HK-2 (cell line): Measurements from ENCODE around the gene LEPROT.
"Not testable (repeated sequence)": the region's sequence is repeated elsewhere in the genome, so short reads cannot be mapped to it uniquely, and the experiment has no call there.

Experiments
- DNase-seq: peaks from one replicate; pipeline ENCODE4 v3.0.0-alpha.2; 2018; ENCODE audit not compliant: unreplicated experiment

The LEPROT gene

DNA sequence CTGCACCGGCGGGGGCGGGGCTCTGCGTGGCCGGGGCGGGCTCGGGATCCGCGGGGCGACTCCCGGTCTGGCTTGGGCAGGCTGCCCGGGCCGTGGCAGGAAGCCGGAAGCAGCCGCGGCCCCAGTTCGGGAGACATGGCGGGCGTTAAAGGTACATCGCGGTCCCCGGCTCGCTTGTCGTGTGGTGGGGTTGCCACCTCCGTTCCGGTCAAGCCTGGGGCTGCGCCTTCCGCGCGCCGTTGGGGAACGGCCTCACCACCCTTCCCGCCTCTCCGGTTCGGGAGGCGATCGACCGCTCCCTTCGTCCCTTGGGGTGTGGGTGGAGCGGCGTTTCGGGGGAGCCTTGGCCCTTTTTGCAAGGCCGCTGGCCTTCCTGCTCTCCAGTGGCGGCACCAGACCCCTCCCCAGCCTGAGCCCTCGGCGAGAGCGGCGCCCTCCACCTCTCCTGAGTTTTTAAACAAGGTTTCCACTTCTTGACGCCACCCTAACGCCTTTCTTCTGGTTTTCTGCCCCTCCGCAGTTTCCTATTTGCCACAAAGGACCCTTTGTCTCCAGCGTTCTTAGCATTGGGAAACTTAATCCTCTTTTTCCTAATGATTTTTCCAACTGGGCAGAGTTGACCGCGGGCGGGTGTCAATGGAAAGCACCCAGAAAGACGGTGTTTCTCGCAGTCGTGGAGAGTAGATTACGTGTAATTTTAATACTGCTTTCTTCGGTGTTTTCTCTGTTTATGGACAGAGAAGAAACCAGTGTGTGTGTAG lies at the start of gene LEPROT, which contains the start of gene LEPR:
Gene LEPROT (plus strand): TSS at position 79 of the 761 bp plus-strand sequence. CDS start 57 bp downstream, at position 136.
Gene LEPR (plus strand): TSS at position 79 of the 761 bp plus-strand sequence. CDS start 144,898 bp downstream, outside the sequence.
- no peak for DNase-seq

GRCh38 chr1:65371544-65371943 lies 48.9 kb upstream of the LEPROT start:
- no peak for DNase-seq

DNA sequence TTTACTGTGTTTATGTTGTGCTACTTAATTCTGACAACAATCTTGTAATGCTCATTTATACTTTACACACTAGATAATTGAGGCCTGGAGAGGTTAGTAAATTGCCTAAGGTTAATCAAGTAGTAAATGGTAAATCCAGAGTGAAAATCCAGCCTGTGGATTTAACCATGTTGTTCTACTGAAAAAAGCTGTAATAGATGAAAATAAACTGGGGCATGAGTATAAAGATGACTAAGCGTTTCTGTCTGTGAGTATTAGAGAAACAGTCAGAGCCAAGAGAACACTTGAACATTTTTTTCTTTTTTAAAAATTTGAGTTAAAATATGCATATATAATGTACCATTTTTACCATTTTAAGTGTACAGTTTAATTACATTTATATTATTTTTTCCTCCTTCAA lies 47.9 kb upstream of the LEPROT start:
- no peak for DNase-seq

DNA sequence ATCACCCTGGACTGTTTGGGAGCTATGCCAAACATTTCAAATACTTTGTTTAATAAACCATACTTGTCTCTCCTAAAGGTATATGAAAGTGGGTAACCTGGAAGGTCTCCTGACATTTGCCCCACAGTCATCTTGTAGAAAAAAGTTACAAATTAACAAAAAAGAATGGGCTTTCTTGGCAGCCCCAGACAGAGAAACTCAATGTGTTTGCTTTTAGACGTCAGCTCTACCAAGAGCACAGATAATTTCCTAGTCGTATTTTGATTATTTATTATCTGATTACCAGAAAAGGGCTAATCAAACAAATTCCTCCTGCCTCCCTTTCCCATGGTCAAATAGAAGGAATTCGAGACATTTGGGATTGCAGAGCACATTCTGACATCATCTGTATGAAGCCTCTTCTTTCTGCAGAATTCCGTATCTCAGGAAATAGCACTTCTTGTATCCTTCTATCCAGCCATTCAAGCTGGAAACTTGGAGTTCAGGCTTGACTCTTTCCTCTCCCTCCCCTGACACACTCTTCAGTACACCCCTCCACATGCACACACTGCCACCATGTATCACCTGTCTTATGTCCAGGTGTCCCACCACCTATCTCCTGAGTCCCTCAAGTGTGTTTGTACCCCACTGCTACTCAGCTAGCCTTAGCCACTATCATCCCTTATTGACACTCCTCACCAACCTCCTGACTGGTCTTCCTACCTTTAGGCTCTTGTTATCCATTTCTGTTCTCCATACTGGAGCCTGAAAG lies 42.8 kb upstream of the LEPROT start:
- DNase-seq: no peak

DNA sequence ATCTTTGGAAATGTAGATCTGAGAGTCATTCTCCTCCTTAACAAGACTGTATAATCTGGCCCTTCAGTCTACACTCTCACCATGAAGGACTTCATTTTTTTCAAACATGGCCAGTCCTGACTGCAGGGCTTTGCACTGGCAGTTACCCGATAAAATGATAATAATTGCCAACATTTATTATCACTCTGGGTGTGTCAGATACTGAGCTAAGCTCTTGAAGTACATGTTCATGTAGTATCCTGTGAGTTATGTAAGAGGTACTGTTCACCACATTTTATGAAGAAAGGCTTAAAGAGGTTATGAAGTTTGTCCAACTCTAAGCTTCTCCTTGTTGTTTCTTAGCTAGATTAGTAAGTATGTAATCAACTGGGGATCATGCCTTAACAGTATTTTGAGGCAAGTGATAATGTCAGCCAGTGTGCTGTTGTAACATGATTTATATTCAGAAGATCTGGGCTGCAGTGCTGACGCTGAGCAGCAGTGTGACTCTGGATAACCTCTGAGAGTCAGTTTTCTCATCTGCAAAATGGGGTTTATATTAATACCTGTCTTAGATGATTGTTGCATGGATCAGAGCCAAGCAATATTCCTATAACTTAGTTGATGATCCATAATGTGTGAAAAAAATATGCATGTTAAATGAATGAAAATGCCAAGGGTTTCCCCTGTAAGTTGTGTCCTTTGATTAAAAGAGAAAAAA lies 42.1 kb upstream of the LEPROT start:
- no peak for DNase-seq

DNA sequence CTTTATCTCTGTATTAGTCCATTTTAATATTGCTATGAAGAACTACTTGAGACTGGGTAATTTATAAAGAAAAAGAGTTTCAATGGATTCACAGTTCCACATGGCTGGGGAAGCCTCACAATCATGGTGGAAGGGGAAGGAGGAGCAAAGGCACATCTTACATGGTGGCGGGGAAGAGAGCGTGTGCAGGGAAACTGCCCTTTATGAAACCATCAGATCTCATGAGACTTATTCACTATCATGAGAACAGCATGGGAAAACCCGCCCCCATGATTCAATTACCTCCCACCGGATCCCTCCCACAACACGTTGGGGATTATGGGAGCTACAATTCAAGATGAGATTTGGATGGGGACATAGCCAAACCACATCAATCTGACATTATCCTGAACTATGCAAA lies 36.0 kb upstream of the LEPROT start:
- DNase-seq: not testable (repeated sequence)

DNA sequence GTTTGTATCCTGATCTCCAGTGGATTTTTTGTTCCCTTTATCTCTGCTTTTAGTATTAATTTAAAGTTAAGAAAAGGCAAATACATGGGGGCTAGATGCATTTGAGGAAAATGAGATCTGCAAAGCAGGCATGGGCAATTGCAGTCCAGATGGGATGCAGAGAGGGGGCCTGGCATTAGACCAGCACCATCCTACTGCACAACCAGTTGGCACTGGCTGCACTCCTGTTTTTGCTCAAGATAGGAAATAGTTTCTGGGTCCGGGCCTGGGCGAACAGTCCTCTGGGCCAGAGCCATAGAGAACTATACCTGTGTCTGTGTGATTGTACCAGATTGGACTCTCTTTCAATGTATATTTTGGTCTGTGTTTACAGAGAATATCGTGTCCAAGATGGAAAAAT lies 34.0 kb upstream of the LEPROT start:
- DNase-seq: no peak

DNA sequence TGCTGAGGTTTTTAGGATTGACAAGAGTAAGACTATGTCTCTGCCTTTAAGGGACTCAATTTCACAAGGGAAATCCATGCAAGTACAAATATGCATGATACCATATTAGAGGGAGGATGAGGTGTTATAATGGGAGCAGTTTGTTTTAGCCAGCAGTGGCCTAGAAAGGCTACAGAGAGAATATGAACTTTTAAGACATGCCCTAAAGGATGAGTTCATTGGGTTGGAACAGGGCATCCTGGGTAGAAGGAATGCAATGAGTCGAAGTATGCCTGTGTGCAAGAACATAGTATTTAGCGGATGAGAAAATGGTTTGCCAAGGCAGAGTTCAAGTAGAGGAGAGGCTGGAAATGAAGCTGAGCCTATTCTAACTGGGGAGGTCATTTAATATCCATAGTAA lies 32.6 kb upstream of the LEPROT start:
- DNase-seq: no peak

GRCh38 chr1:65388908-65389695 lies 31.4 kb upstream of the LEPROT start:
- DNase-seq: no peak

- DNase-seq: no peak
Measured at GRCh38 chr1:65392497-65392896, 28.0 kb upstream of the LEPROT start.

DNA sequence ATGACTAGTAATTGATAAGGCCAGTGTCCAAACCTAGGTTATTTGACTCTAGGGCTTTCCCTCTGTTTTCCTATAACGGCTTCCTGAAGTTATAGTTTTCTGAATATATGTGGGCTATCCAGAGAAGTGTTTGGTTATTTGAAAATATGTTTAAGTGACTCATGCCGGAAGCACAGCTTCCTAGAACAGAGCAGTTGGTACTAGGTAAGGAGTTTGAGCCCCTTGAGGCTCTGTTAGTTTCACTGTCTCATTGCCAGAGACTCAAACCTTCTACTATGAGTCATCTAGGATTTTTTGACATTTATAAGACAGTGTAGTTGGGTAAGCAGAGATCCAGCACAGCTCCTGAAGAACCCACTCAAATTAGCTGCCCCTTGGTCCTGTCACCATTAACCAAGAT lies 27.1 kb upstream of the LEPROT start:
- no peak for DNase-seq

DNA sequence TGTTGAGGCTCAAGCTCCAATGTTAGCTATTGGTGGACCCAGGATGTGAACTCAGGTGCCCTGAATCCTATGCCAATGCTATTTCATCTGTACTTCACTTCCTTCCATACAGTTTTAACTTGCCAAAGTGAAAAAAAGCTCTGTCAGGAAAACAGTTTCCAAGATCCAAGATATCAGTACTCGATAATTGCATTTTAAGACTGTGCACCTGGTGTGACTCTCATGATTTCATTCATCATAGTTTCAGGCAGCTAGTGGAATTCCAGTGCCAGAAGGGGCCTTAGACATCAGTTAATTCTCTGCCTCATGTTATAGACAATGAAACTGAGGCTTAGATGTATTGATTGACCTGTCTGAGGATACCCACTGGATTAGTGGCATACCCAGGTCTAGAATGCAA lies 26.5 kb upstream of the LEPROT start:
- no peak for DNase-seq

GRCh38 chr1:65395887-65396612 lies 24.4 kb upstream of the LEPROT start:
- peak; percentile 70 for DNase-seq

DNA sequence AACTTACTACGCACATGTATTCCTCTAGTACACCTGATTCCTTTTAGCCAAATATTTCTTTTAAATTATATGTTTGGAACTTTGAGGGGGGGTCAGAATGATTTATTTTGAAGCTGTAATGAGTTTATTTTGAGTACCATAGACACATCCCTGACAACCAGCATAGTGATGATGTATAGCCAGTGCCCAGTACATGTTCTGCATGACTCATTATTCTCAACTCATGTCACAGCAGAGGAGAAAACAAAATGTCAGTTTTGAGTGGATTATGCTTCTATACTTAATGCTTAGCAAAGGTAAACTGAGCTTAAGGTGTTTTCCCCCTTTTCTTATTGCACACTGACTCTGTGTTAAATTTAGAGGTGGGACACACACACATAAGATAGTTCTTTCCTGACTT lies 22.4 kb upstream of the LEPROT start:
- DNase-seq: no peak

DNA sequence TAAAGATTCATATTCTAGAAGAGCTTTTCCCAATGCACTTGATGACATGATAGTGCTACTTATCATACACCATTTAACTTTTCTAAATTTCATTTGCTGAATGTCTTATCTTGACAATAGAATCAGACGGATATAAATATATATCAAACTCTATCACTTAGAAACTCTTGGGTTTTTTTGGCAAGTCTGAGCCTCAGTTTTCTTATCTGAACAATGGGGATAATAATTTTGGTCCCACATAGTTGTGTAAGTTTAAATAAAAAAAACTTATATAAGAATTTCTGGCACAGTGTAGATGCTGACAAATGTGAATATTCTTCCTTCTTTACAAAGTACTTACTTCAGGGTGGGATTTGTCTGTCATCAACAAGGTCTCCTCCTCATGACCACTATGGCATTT lies 21.5 kb upstream of the LEPROT start:
- DNase-seq: no peak

GRCh38 chr1:65401612-65402011 lies 18.9 kb upstream of the LEPROT start:
- no peak for DNase-seq

DNA sequence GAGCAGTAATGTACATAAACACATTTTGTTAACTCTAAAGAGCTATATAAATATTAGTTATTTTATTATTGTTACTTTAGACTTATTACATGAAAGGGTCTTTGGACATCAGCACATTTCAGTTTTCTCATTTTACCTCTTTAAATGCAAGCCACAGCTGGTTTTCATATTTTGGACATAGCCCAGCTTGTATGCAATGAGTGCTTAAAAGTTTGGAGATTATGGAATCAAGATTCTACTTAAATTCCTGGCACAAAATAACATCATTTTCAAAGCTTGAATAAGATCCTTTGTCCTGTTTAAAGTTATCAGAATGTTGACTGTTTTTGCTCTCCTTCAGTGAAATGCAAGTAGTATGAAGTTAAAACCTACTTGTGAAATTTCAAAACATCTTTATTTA lies 15.5 kb upstream of the LEPROT start:
- DNase-seq: no peak

GRCh38 chr1:65407877-65408276 lies 12.6 kb upstream of the LEPROT start:
- DNase-seq: peak; percentile 58

GRCh38 chr1:65409314-65409713 lies 11.2 kb upstream of the LEPROT start:
- DNase-seq: no peak

DNA sequence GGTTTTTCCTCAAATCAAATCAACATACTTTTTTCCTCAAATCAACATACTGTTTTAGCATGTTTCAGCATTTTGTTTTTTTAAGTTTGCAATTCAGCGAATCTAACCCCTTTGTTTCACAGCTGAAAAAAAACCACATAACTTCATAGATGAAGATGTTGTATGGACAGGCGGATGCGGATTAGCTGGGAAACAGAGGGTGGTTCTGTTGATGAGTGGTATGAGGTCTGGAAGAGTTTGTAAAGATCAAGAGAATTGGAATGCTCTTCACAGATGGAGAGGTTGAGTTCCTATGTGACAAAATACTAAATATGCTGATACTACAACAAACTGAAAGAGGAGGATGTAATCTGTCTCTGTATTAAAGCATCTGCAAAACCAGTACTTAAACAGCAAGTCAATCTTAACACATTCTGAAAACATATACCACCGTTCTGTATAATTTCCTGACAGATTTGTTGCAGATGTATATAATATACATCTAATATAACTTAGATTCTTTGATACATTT lies 10.6 kb upstream of the LEPROT start:
- DNase-seq: no peak
